HepG2 (cell line): ENCODE data around the gene WNT3A. TPM values are rescaled to one million over a fixed set of nuclear protein-coding genes. Genes with fewer than 3 reads are reported as not detected.

Source experiments
- ATAC-seq: fragments of 200-7000 bp; cut with Tn5 transposase; 3 replicates; pipeline ENCODE4 v1.9.1; 2020; ENCODE audit warnings: mild to moderate bottlenecking, moderate library complexity
- BruUV-seq: library from RNA; stranded (reverse); fragments of 400-500 nt; replicated peaks from 2 replicates; lab custom pipeline; 2021; lab: Mats Ljungman, UMichigan
- CTCF ChIA-PET: fragments of 300-600 bp; formaldehyde crosslinking; extraction: SDS; loops from one replicate; lab custom pipeline; 2021; ENCODE audit warnings: low total read pairs, inconsistent platforms, low intra/inter-chr PET ratio; lab: Yijun Ruan, JAX
- POLR2A ChIA-PET: fragments of 350-600 bp; sonication (Branson Sonifier 250); formaldehyde crosslinking; loops from one replicate; lab custom pipeline; 2020; ENCODE audit warnings: antibody characterized with exemption, inconsistent platforms; lab: Yijun Ruan, JAX
- DNase-seq: peaks from one replicate; pipeline ENCODE4 v3.0.0-alpha.2; 2015; ENCODE audit warnings: low spot score
- FAIRE-seq: peaks from 3 replicates; lab custom pipeline; 2011; peaks lifted over from hg19 to GRCh38; lab: Jason Lieb, UNC
- H2AFZ ChIP-seq: one replicate; pipeline ENCODE4 v1.6.1; 2011; ENCODE audit warnings: low read length, inconsistent platforms
- H3K27ac ChIP-seq: fragments of 300-600 bp; 3 replicates; pipeline ENCODE4 v1.8.0; 2011; ENCODE audit warnings: mixed run types, mild to moderate bottlenecking, mixed read lengths, low read length, inconsistent platforms; ENCODE audit not compliant: insufficient read depth; ENCODE audit errors: extremely low read length
- H3K27me3 ChIP-seq, 2 experiments: fragments of 200-600 bp in 1 of 2; 2 replicates in 1 of 2; 3 replicates in 1 of 2; pipeline versions ENCODE4 v1.6.0 to v1.8.0; 2011; ENCODE audit warnings: low read length in 2 of 2, mild to moderate bottlenecking in 2 of 2, moderate library complexity in 2 of 2, inconsistent platforms in 1 of 2; ENCODE audit not compliant: insufficient read depth in 2 of 2, control insufficient read depth in 1 of 2
- H3K36me3 ChIP-seq, 2 experiments: fragments of 200-600 bp in 1 of 2; replicated peaks in 1 of 2; 2 replicates in 1 of 2; 3 replicates in 1 of 2; pipeline versions ENCODE4 v1.5.1 to v1.8.0; 2011; ENCODE audit warnings: low read length in 2 of 2, inconsistent platforms in 1 of 2; ENCODE audit not compliant: insufficient read depth in 2 of 2, control insufficient read depth in 1 of 2
- H3K4me1 ChIP-seq: 2 replicates; pipeline ENCODE4 v1.5.1; 2012; ENCODE audit warnings: low read length, inconsistent platforms; ENCODE audit not compliant: insufficient read depth
- H3K4me2 ChIP-seq: 2 replicates; pipeline ENCODE4 v1.6.0; 2011; ENCODE audit warnings: low read depth, low read length, inconsistent platforms
- H3K4me3 ChIP-seq, 3 experiments: fragments of 200-600 bp in 1 of 3; sonication (generic), shearing (Covaris generic) in 1 of 3; replicated peaks in 1 of 3; 2 replicates each; pipeline ENCODE4 v1.5.1; 2011 to 2016; ENCODE audit warnings: low read length in 3 of 3, inconsistent platforms in 2 of 3, low read depth in 2 of 3, mild to moderate bottlenecking in 2 of 3, control low read depth in 1 of 3, mixed read lengths in 1 of 3; ENCODE audit not compliant: insufficient read depth in 1 of 3
- H3K79me2 ChIP-seq: one replicate; pipeline ENCODE4 v1.6.1; 2011; ENCODE audit warnings: low read length, inconsistent platforms; ENCODE audit not compliant: insufficient read depth
- H3K9ac ChIP-seq: 2 replicates; pipeline ENCODE4 v1.6.0; 2011; ENCODE audit warnings: mild to moderate bottlenecking, low read depth, low read length, inconsistent platforms; ENCODE audit not compliant: insufficient read depth
- H3K9me3 ChIP-seq: 2 replicates; pipeline ENCODE4 v1.5.1; 2012; ENCODE audit warnings: mild to moderate bottlenecking, low read length
- H4K20me1 ChIP-seq: 2 replicates; pipeline ENCODE4 v1.6.0; 2011; ENCODE audit warnings: inconsistent platforms, mild to moderate bottlenecking, low read length, moderate library complexity; ENCODE audit not compliant: insufficient read depth
- ATF2 ChIP-seq: sonication (generic); formaldehyde crosslinking; IDR thresholded peaks from 2 replicates; pipeline ENCODE4 v1.4.0; 2020; ENCODE audit warnings: missing genetic modification reagents
- FOSL2 ChIP-seq: sonication (generic); formaldehyde crosslinking; IDR thresholded peaks from 2 replicates; pipeline ENCODE4 v1.4.0; 2020; ENCODE audit warnings: missing genetic modification reagents
- PHF8 ChIP-seq: sonication (generic); formaldehyde crosslinking; IDR thresholded peaks from 2 replicates; pipeline ENCODE4 v1.5.0; 2020; ENCODE audit warnings: missing genetic modification reagents
- RNF2 ChIP-seq: fragments of 450-650 bp; conservative IDR thresholded peaks from 2 replicates; pipeline ENCODE4 v1.6.1; 2016; ENCODE audit warnings: low read depth
- RXRB ChIP-seq: IDR thresholded peaks from 2 replicates; pipeline ENCODE4 v1.6.1; 2016; ENCODE audit warnings: borderline replicate concordance, missing genetic modification reagents, missing compliant biosample characterization
- SRY ChIP-seq: sonication (generic); formaldehyde crosslinking; IDR thresholded peaks from 2 replicates; pipeline ENCODE4 v1.8.0; 2022; ENCODE audit warnings: mild to moderate bottlenecking, missing genetic modification reagents
- TARDBP ChIP-seq: sonication (generic); formaldehyde crosslinking; IDR thresholded peaks from 2 replicates; pipeline ENCODE4 v1.8.0; 2022; ENCODE audit warnings: mild to moderate bottlenecking, missing genetic modification reagents
- ZMAT5 ChIP-seq: sonication (generic); formaldehyde crosslinking; IDR thresholded peaks from 2 replicates; pipeline ENCODE4 v1.5.0; 2020; ENCODE audit warnings: mild to moderate bottlenecking, low read depth, missing genetic modification reagents, borderline replicate concordance
- ZNF788 ChIP-seq: sonication (generic); formaldehyde crosslinking; IDR thresholded peaks from 2 replicates; pipeline ENCODE4 v1.5.0; 2020; ENCODE audit warnings: mild to moderate bottlenecking, missing genetic modification reagents, borderline replicate concordance
- ZNF792 ChIP-seq: IDR thresholded peaks from 2 replicates; pipeline ENCODE4 v1.6.1; 2016
- WGBS: methylation state at CpG from one replicate; pipeline ENCODE4 v1.1.6; 2017; ENCODE audit warnings: low lambda C conversion rate; 5-methylcytosine and 5-hydroxymethylcytosine counted together
- in situ Hi-C: cut with HindIII; loops from 2 replicates; pipeline ENCODE4 v1.10.0; 2017; ENCODE audit warnings: low pct_unique_long_range_greater_than_20kb; ENCODE audit not compliant: extremely low pct_ligation_motif_present
- intact Hi-C: fragments of 100-400 bp; cut with micrococcal nuclease; formaldehyde crosslinking; loops from one replicate; pipeline ENCODE4 v1.10.0; 2022; ENCODE audit not compliant: unreplicated experiment
- polyA plus RNA-seq, 8 experiments: library from polyadenylated mRNA; depleted of rRNA in 3 of 8; stranded (reverse) in 7 of 8; unstranded in 1 of 8; fragments of >200 nt; fragmentation: Illumina TruSeq in 4 of 8; extraction: Trizol in 4 of 8; gene quantifications; 2 replicates each; pipeline versions ENCODE4 v1.2.1 to v1.2.3, GENCODE V29; 2011 to 2016; ENCODE audit warnings: low read depth in 4 of 8, missing spikeins in 1 of 8, mixed read lengths in 1 of 8; ENCODE audit not compliant: insufficient read depth in 1 of 8
- total RNA-seq, 5 experiments: library from RNA; depleted of rRNA; stranded (reverse); fragments of >200 nt; fragmentation: Illumina TruSeq; extraction: Trizol; gene quantifications; 2 replicates each; pipeline ENCODE4 v1.2.3, GENCODE V29; 2016; ENCODE audit warnings: low read depth in 1 of 5
- TF ChIP-seq, protein P1 (sequence below): sonication (generic); formaldehyde crosslinking; IDR thresholded peaks from 2 replicates; pipeline ENCODE4 v1.5.0; 2020; ENCODE audit warnings: missing genetic modification reagents
- TF ChIP-seq, protein P2 (sequence below): sonication (generic); formaldehyde crosslinking; conservative IDR thresholded peaks from 2 replicates; pipeline ENCODE4 v1.4.0; 2020; ENCODE audit warnings: missing genetic modification reagents
- TF ChIP-seq, protein P3 (sequence below): IDR thresholded peaks from 2 replicates; pipeline ENCODE4 v1.6.1; 2012; ENCODE audit warnings: low read depth, low read length, improper control_type of control experiment
- TF ChIP-seq, protein P4 (sequence below): sonication (generic); formaldehyde crosslinking; IDR thresholded peaks from 2 replicates; pipeline ENCODE4 v1.8.1; 2023; ENCODE audit warnings: missing genetic modification reagents, inconsistent platforms, borderline replicate concordance

The WNT3A gene
- total and polyA plus RNA-seq, 2 of the 13 experiments (the other 11 are each of a cell fraction or from before 2014, with no cell fraction given): not detected

GRCh38 chr1:228002792-228003191 is 4.0 kb upstream of the WNT3A start (continued):
- TF ChIP-seq ATF2 (CRISPR knock-in tag) (no peak), SRY (CRISPR knock-in tag) (no peak), ZNF792 (CRISPR knock-in tag) (no peak), ZNF788 (CRISPR knock-in tag) (no peak)
- TF ChIP-seq, protein P1, sequence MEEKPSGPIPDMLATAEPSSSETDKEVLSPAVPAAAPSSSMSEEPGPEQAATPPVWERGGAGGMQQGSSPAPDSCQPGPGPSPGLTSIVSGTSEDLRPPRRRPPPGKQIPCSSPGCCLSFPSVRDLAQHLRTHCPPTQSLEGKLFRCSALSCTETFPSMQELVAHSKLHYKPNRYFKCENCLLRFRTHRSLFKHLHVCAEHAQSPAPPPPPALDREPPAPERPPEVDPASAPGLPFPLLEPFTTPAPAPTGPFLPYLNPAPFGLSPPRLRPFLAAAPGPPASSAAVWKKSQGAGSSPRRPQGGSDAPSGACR (CRISPR knock-in tag): no peak

DNA sequence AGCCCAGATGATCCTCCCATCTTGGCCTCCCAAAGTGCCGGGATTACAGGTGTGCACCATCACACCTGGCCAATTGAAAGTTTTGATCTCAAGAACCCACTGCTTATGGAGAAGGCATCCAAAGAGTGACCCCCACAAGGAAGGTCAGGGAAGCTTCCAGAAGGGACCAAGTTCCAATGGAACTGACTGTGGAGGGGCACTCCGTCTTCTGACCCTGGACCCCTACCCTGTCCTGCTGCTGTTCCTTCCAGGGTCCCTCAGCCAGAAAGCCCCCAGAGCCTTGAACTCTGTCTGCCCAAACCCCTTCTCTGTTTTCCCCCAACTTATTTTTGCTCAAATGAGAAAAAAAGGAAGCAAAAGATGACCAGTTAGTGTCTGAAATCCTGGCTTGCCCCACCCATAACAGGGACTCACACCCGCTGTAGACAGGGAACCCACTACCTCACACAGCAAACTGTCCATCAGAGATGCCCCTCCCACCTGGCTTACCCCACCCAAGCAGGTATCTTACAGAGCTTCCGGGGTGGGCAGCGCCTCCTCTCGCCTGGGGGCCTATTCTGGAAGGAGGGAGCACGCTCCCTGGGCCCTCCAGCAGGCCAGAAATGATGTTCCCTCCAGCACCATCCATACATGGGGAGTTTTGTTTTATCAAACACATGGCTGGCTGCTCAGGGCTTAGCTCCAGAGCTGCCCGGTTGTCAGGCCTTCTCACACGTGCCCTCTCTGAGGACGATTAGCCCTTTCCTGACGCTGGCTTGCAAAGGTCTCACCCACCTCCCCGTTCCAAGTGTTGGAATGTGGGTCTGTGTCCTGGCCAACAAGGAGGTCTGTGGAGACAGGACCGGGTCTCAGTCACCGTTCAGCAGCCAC is 3.1 kb upstream of the WNT3A start:
- no peaks in the 10 kb centered on the region for H3K9me3 ChIP-seq
- ChIA-PET CTCF (no interaction called here), POLR2A (no interaction called here)
- H4K20me1 ChIP-seq: 0 out of 2 replicates have a peak, but pooled peaks cover 3% of the 10 kb centered on the region
- H3K4me2 ChIP-seq: no peak overlapping the region
- H3K79me2 ChIP-seq: no peaks in the 10 kb centered on the region
- intact Hi-C loops (no loop called here), in situ Hi-C loops (loop anchor here (5.0 kb wide), 1 partner anchor 74 kb away; no protein-coding TSS in a partner anchor)
- no peak overlapping the region for H3K9ac ChIP-seq
- no peak overlapping the region for H2AFZ ChIP-seq
- no peak overlapping the region for H3K27ac ChIP-seq
- FAIRE-seq (no peak), DNase-seq (no peak), ATAC-seq (no peak)
- H3K4me1 ChIP-seq: no peaks in the 10 kb centered on the region
- WGBS: 26% methylated on average over 14 of the region's 14 CpGs
- BruUV-seq: no TSS peak
- peaks cover 12 to 52% of the 10 kb centered on the region in 2 experiments; a peak in 4 of 5 replicates for H3K27me3 ChIP-seq
- H3K36me3 ChIP-seq: no peaks in the 10 kb centered on the region
- H3K4me3 ChIP-seq: no peak overlapping the region
- no peak for TF ChIP-seq TARDBP
- TF ChIP-seq RXRB (CRISPR knock-in tag): no peak
- TF ChIP-seq, protein P2, sequence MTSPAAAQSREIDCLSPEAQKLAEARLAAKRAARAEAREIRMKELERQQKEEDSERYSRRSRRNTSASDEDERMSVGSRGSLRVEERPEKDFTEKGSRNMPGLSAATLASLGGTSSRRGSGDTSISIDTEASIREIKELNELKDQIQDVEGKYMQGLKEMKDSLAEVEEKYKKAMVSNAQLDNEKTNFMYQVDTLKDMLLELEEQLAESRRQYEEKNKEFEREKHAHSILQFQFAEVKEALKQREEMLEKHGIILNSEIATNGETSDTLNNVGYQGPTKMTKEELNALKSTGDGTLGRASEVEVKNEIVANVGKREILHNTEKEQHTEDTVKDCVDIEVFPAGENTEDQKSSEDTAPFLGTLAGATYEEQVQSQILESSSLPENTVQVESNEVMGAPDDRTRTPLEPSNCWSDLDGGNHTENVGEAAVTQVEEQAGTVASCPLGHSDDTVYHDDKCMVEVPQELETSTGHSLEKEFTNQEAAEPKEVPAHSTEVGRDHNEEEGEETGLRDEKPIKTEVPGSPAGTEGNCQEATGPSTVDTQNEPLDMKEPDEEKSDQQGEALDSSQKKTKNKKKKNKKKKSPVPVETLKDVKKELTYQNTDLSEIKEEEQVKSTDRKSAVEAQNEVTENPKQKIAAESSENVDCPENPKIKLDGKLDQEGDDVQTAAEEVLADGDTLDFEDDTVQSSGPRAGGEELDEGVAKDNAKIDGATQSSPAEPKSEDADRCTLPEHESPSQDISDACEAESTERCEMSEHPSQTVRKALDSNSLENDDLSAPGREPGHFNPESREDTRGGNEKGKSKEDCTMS (CRISPR knock-in tag): no peak
- TF ChIP-seq FOSL2 (CRISPR knock-in tag): no peak
- TF ChIP-seq RNF2: no peak
- TF ChIP-seq, protein P3, sequence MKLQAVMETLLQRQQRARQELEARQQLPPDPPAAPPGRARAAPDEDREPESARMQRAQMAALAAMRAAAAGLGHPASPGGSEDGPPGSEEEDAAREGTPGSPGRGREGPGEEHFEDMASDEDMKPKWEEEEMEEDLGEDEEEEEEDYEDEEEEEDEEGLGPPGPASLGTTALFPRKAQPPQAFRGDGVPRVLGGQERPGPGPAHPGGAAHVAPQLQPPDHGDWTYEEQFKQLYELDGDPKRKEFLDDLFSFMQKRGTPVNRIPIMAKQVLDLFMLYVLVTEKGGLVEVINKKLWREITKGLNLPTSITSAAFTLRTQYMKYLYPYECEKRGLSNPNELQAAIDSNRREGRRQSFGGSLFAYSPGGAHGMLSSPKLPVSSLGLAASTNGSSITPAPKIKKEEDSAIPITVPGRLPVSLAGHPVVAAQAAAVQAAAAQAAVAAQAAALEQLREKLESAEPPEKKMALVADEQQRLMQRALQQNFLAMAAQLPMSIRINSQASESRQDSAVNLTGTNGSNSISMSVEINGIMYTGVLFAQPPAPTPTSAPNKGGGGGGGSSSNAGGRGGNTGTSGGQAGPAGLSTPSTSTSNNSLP: no peak
- no peak for TF ChIP-seq ZMAT5
- no peak for TF ChIP-seq PHF8 (CRISPR knock-in tag)
- TF ChIP-seq, protein P4, sequence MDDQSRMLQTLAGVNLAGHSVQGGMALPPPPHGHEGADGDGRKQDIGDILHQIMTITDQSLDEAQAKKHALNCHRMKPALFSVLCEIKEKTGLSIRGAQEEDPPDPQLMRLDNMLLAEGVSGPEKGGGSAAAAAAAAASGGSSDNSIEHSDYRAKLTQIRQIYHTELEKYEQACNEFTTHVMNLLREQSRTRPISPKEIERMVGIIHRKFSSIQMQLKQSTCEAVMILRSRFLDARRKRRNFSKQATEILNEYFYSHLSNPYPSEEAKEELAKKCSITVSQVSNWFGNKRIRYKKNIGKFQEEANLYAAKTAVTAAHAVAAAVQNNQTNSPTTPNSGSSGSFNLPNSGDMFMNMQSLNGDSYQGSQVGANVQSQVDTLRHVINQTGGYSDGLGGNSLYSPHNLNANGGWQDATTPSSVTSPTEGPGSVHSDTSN: no peak
